GM19351 (cell line): Measurements from ENCODE around the gene PRICKLE3.

ENCODE experiments used
- ATAC-seq: cut with Tn5 transposase; IDR thresholded peaks from one replicate; pipeline ENCODE4 v1.9.1; 2021; ENCODE audit warnings: mild to moderate bottlenecking, moderate library complexity; ENCODE audit not compliant: unreplicated experiment

PRICKLE3 gene

GRCh38 chrX:49209434-49210251 is 23.5 kb upstream of the PRICKLE3 start:
- ATAC-seq = no peak

GRCh38 chrX:49208399-49208798 is 22.2 kb upstream of the PRICKLE3 start:
- ATAC-seq = no peak

GRCh38 chrX:49206543-49206942 is 20.4 kb upstream of the PRICKLE3 start:
- no peak for ATAC-seq

- no peak for ATAC-seq
Measured at GRCh38 chrX:49205443-49205842, 19.3 kb upstream of the PRICKLE3 start.

GRCh38 chrX:49204709-49205108 is 18.5 kb upstream of the PRICKLE3 start:
- no peak for ATAC-seq

- ATAC-seq = no peak
Measured at GRCh38 chrX:49204017-49204416, 17.8 kb upstream of the PRICKLE3 start.

GRCh38 chrX:49203536-49203935 is 17.4 kb upstream of the PRICKLE3 start:
- no peak for ATAC-seq

GRCh38 chrX:49202022-49202421 is 15.8 kb upstream of the PRICKLE3 start:
- ATAC-seq = no peak

- ATAC-seq = peak; percentile 98
Measured at GRCh38 chrX:49199906-49200771, 14.0 kb upstream of the PRICKLE3 start, which contains the start of gene SYP. SYP (minus strand) TSS chrX:49200193; CDS start chrX:49200186, 7 bp downstream.

GRCh38 chrX:49199315-49199595 is 13.1 kb upstream of the PRICKLE3 start:
- no peak for ATAC-seq

GRCh38 chrX:49198540-49199314 is 12.6 kb upstream of the PRICKLE3 start:
- no peak for ATAC-seq

- ATAC-seq = no peak
Measured at GRCh38 chrX:49197543-49198087, 11.4 kb upstream of the PRICKLE3 start.

- ATAC-seq = no peak
Measured at GRCh38 chrX:49193542-49193964, 7.4 kb upstream of the PRICKLE3 start.

- ATAC-seq = no peak
Measured at GRCh38 chrX:49192722-49193328, 6.7 kb upstream of the PRICKLE3 start.

GRCh38 chrX:49191574-49192011 is 5.4 kb upstream of the PRICKLE3 start:
- ATAC-seq = peak; percentile 17

- peak; percentile 88 for ATAC-seq
Measured at GRCh38 chrX:49190821-49191573, 4.8 kb upstream of the PRICKLE3 start.

- ATAC-seq = no peak
Measured at GRCh38 chrX:49189606-49190005, 3.4 kb upstream of the PRICKLE3 start.

GRCh38 chrX:49188468-49189076 is 2.4 kb upstream of the PRICKLE3 start:
- no peak for ATAC-seq

- no peak for ATAC-seq
Measured at GRCh38 chrX:49187526-49187925, 1.4 kb upstream of the PRICKLE3 start.
